OCI-LY7 (cell line): Measurements from ENCODE around the gene PIGO. TPM values are rescaled to one million over a fixed set of nuclear protein-coding genes. Genes with fewer than 3 reads are reported as not detected.

Source experiments
- BruUV-seq: library from RNA; stranded (reverse); fragments of 400-500 nt; replicated peaks from 2 replicates; lab custom pipeline; 2021; lab: Mats Ljungman, UMichigan
- CTCF ChIA-PET: fragments of 300-600 bp; sonication (Branson Sonifier 250); formaldehyde crosslinking; loops from one replicate; lab custom pipeline; 2022; ENCODE audit warnings: antibody characterized with exemption; ENCODE audit not compliant: unreplicated experiment; lab: Charles Lee
- POLR2A ChIA-PET: fragments of 300-600 bp; sonication (Branson Sonifier 250); formaldehyde crosslinking; loops from one replicate; lab custom pipeline; 2022; ENCODE audit warnings: antibody characterized with exemption; lab: Charles Lee
- DNase-seq: peaks from one replicate; pipeline ENCODE4 v3.0.0-alpha.2; 2015; ENCODE audit warnings: low spot score
- H2AFZ ChIP-seq: fragments of 200-600 bp; sonication (generic), shearing (Covaris generic); 2 replicates; pipeline ENCODE4 v1.6.1; 2014; ENCODE audit warnings: mild to moderate bottlenecking, antibody characterized with exemption, low read length, moderate library complexity
- H3K27ac ChIP-seq: fragments of 200-600 bp; sonication (generic); 2 replicates; pipeline ENCODE4 v1.5.1; 2014; ENCODE audit warnings: mixed run types, low read depth, mild to moderate bottlenecking, moderate library complexity, low read length, inconsistent platforms; ENCODE audit not compliant: poor library complexity, severe bottlenecking
- H3K36me3 ChIP-seq: fragments of 200-600 bp; sonication (generic); 2 replicates; pipeline ENCODE4 v1.6.1; 2014; ENCODE audit warnings: mild to moderate bottlenecking, antibody characterized with exemption, low read length, moderate library complexity, mixed read lengths; ENCODE audit not compliant: insufficient read depth
- H3K4me1 ChIP-seq: fragments of 200-600 bp; sonication (generic); 2 replicates; pipeline ENCODE4 v1.5.1; 2014; ENCODE audit warnings: mild to moderate bottlenecking, low read length; ENCODE audit not compliant: insufficient read depth, poor library complexity, severe bottlenecking
- H3K4me2 ChIP-seq: fragments of 200-600 bp; sonication (generic); 2 replicates; pipeline ENCODE4 v1.6.1; 2014; ENCODE audit warnings: mild to moderate bottlenecking, low read length
- H3K4me3 ChIP-seq: fragments of 200-600 bp; sonication (generic); 2 replicates; pipeline ENCODE4 v1.5.1; 2014; ENCODE audit warnings: mild to moderate bottlenecking, low read depth, low read length; ENCODE audit not compliant: poor library complexity, severe bottlenecking
- H3K79me2 ChIP-seq: fragments of 200-600 bp; sonication (generic); 2 replicates; pipeline ENCODE4 v1.6.1; 2016; ENCODE audit warnings: low read depth, mild to moderate bottlenecking, low read length, moderate library complexity, mixed read lengths; ENCODE audit not compliant: insufficient read depth
- H3K9me2 ChIP-seq: fragments of 200-600 bp; sonication (generic); 2 replicates; pipeline ENCODE4 v1.6.1; 2016; ENCODE audit warnings: mild to moderate bottlenecking, low read length, mixed read lengths; ENCODE audit not compliant: insufficient read depth
- H3K9me3 ChIP-seq: fragments of 200-600 bp; sonication (generic); 2 replicates; pipeline ENCODE4 v1.6.1; 2014; ENCODE audit warnings: mild to moderate bottlenecking, mixed run types, low read length, mixed read lengths
- H4K20me1 ChIP-seq: fragments of 200-600 bp; sonication (generic); 2 replicates; pipeline ENCODE4 v1.6.1; 2014; ENCODE audit warnings: mild to moderate bottlenecking, antibody characterized with exemption, low read length, moderate library complexity, mixed read lengths; ENCODE audit not compliant: insufficient read depth
- CTCF ChIP-seq: fragments of 200-600 bp; sonication (generic); conservative IDR thresholded peaks from 2 replicates; pipeline ENCODE4 v1.5.1; 2014; ENCODE audit warnings: mild to moderate bottlenecking, antibody characterized with exemption, low read length, moderate library complexity, mixed read lengths
- EZH2phosphoT487 ChIP-seq: fragments of 200-600 bp; sonication (generic); IDR thresholded peaks from 2 replicates; pipeline ENCODE4 v1.6.1; 2018; ENCODE audit warnings: low read depth, borderline replicate concordance, mild to moderate bottlenecking, mixed run types, antibody characterized with exemption, low read length, moderate library complexity, mixed read lengths
- intact Hi-C: fragments of 100-400 bp; cut with micrococcal nuclease; formaldehyde crosslinking; loops from one replicate; pipeline ENCODE4 v1.10.0; 2022; ENCODE audit not compliant: unreplicated experiment
- total RNA-seq, 2 experiments: library from RNA; depleted of rRNA in 1 of 2; stranded (reverse); fragments of >200 nt in 1 of 2; shearing (Covaris generic) in 1 of 2; gene quantifications; 2 replicates each; pipeline ENCODE4 v1.2.3, GENCODE V29; 2014 to 2022

The PIGO gene
- total RNA-seq, 2 experiments from 2014 or later: 16.0 to 27.5 TPM

GRCh38 chr9:35097573-35097972, 1.2 kb upstream of the PIGO start:
- Histone ChIP-seq H3K27ac (no peak overlapping the region), H3K9me3 (no peaks in the 10 kb centered on the region), H3K4me2 (no peak overlapping the region), H3K79me2 (peaks cover 10% of the 10 kb centered on the region; the same call in 1 of the 2 replicates), H4K20me1 (no peaks in the 10 kb centered on the region), H3K4me1 (peaks cover 28% of the 10 kb centered on the region), H3K4me3 (no peak overlapping the region), H3K36me3 (peaks cover 42% of the 10 kb centered on the region), H2AFZ (no peak overlapping the region), H3K9me2 (no peaks in the 10 kb centered on the region)
- DNase-seq: no peak
- BruUV-seq: no TSS peak
- POLR2A ChIA-PET: interaction anchor here (0.7 to 1.1 kb wide), 2 partner anchors 20 to 25 kb away, joined by 3 to 8 read pairs; partner anchors contain the start of gene VCP
- no peak for TF ChIP-seq CTCF
- no peak for TF ChIP-seq EZH2phosphoT487
- CTCF ChIA-PET: interaction anchor here (0.6 kb wide), 1 partner anchor 112 kb away, joined by 3 read pairs; no protein-coding TSS in a partner anchor
- intact Hi-C loops: loop anchor here (2.0 kb wide), 1 partner anchor 199 kb away; no protein-coding TSS in a partner anchor

- no peak overlapping the region for H3K4me3 ChIP-seq
- H3K9me3 ChIP-seq: no peaks in the 10 kb centered on the region
- no peak overlapping the region for H2AFZ ChIP-seq
- DNase-seq: no peak
- H3K36me3 ChIP-seq: peaks cover 61% of the 10 kb centered on the region
- intact Hi-C loops: no loop called here
- no peaks in the 10 kb centered on the region; the same call in 1 of the 2 replicates for H3K79me2 ChIP-seq
- H3K4me1 ChIP-seq: peaks cover 11% of the 10 kb centered on the region
- no peaks in the 10 kb centered on the region for H4K20me1 ChIP-seq
- no peak overlapping the region for H3K27ac ChIP-seq
- no peaks in the 10 kb centered on the region for H3K9me2 ChIP-seq
- TF ChIP-seq EZH2phosphoT487 (no peak), CTCF (no peak)
- BruUV-seq: no TSS peak
- no peak overlapping the region for H3K4me2 ChIP-seq
- CTCF ChIA-PET: no interaction called here
- POLR2A ChIA-PET: interaction anchor here (5.7 kb wide), 1 partner anchor 13 kb away, joined by 32 read pairs; the partner anchor contains the start of gene FANCG
Observed at GRCh38 chr9:35091536-35091935, 4.9 kb downstream of the PIGO start.

GRCh38 chr9:35089434-35089833, 7.0 kb downstream of the PIGO start:
- no peaks in the 10 kb centered on the region for H3K4me1 ChIP-seq
- no peak overlapping the region for H3K4me3 ChIP-seq
- CTCF ChIA-PET: no interaction called here
- H3K79me2 ChIP-seq: no peaks in the 10 kb centered on the region
- intact Hi-C loops: no loop called here
- H3K36me3 ChIP-seq: peaks cover 69% of the 10 kb centered on the region
- POLR2A ChIA-PET: no interaction called here
- no peaks in the 10 kb centered on the region for H4K20me1 ChIP-seq
- no peak overlapping the region for H3K27ac ChIP-seq
- BruUV-seq: no TSS peak
- no peak overlapping the region for H3K4me2 ChIP-seq
- H3K9me2 ChIP-seq: no peaks in the 10 kb centered on the region
- no peak overlapping the region for H2AFZ ChIP-seq
- TF ChIP-seq CTCF (no peak), EZH2phosphoT487 (no peak)
- DNase-seq: no peak
- H3K9me3 ChIP-seq: no peaks in the 10 kb centered on the region
